Trophoblast cell (in vitro differentiated cells and primary cell): ENCODE data around the gene MED12L.

Experiments
- DNase-seq, 2 donors: peaks; one replicate each; pipeline ENCODE4 v3.0.0-alpha.2; 2016
- H2AFZ ChIP-seq: 2 replicates; pipeline ENCODE4 v1.6.1; 2013; ENCODE audit warnings: low read length, moderate library complexity, mild to moderate bottlenecking; ENCODE audit not compliant: insufficient read depth, poor library complexity
- H2AK5ac ChIP-seq: 2 replicates; pipeline ENCODE4 v1.6.1; 2013; ENCODE audit warnings: mild to moderate bottlenecking, low read length
- H2BK120ac ChIP-seq: 2 replicates; pipeline ENCODE4 v1.6.1; 2013; ENCODE audit warnings: low read length, mild to moderate bottlenecking, moderate library complexity; ENCODE audit not compliant: insufficient read depth, poor library complexity
- H2BK12ac ChIP-seq: 2 replicates; pipeline ENCODE4 v1.6.1; 2013; ENCODE audit warnings: mild to moderate bottlenecking, low read length, moderate library complexity
- H2BK5ac ChIP-seq: 2 replicates; pipeline ENCODE4 v1.6.1; 2013; ENCODE audit warnings: low read length, low read depth, moderate library complexity, mild to moderate bottlenecking; ENCODE audit not compliant: poor library complexity
- H3K14ac ChIP-seq: 2 replicates; pipeline ENCODE4 v1.6.1; 2013; ENCODE audit warnings: mild to moderate bottlenecking, low read length
- H3K18ac ChIP-seq: 2 replicates; pipeline ENCODE4 v1.6.1; 2013; ENCODE audit warnings: mild to moderate bottlenecking, low read length
- H3K23ac ChIP-seq: 2 replicates; pipeline ENCODE4 v1.6.1; 2013; ENCODE audit warnings: low read length
- H3K27ac ChIP-seq: 2 replicates; pipeline ENCODE4 v1.5.1; 2013; ENCODE audit warnings: low read depth, mild to moderate bottlenecking, inconsistent platforms, low read length, moderate library complexity
- H3K27me3 ChIP-seq: 2 replicates; pipeline ENCODE4 v1.6.1; 2013; ENCODE audit warnings: inconsistent platforms, mild to moderate bottlenecking, low read length, moderate library complexity; ENCODE audit not compliant: insufficient read depth
- H3K36me3 ChIP-seq, 2 experiments: 1 replicate in 1 of 2; 2 replicates in 1 of 2; pipeline ENCODE4 v1.6.1; 2013; ENCODE audit warnings: low read length in 2 of 2, mild to moderate bottlenecking in 2 of 2, moderate library complexity in 1 of 2; ENCODE audit not compliant: insufficient read depth in 2 of 2, control insufficient read depth in 1 of 2
- H3K4ac ChIP-seq: 2 replicates; pipeline ENCODE4 v1.6.1; 2013; ENCODE audit warnings: low read depth, mild to moderate bottlenecking, low read length, moderate library complexity
- H3K4me1 ChIP-seq, 2 experiments: 1 replicate in 1 of 2; 2 replicates in 1 of 2; pipeline ENCODE4 v1.6.1; 2013; ENCODE audit warnings: low read length in 2 of 2, mild to moderate bottlenecking in 2 of 2, moderate library complexity in 1 of 2; ENCODE audit not compliant: insufficient read depth in 2 of 2, control insufficient read depth in 1 of 2
- H3K4me2 ChIP-seq: 2 replicates; pipeline ENCODE4 v1.6.1; 2013; ENCODE audit warnings: inconsistent platforms, mild to moderate bottlenecking, low read length, moderate library complexity
- H3K4me3 ChIP-seq: 2 replicates; pipeline ENCODE4 v1.5.1; 2013; ENCODE audit warnings: mild to moderate bottlenecking, low read depth, low read length, inconsistent platforms
- H3K79me1 ChIP-seq: one replicate; pipeline ENCODE4 v1.6.1; 2013; ENCODE audit warnings: low read length
- H3K79me2 ChIP-seq: 2 replicates; pipeline ENCODE4 v1.6.1; 2013; ENCODE audit warnings: low read length, mild to moderate bottlenecking; ENCODE audit not compliant: control insufficient read depth, insufficient read depth, poor library complexity
- H3K9ac ChIP-seq: 2 replicates; pipeline ENCODE4 v1.6.1; 2013; ENCODE audit warnings: mild to moderate bottlenecking, low read length
- H3K9me3 ChIP-seq: 2 replicates; pipeline ENCODE4 v1.6.1; 2013; ENCODE audit warnings: low read depth, mild to moderate bottlenecking, control low read depth, inconsistent platforms, low read length; ENCODE audit not compliant: insufficient read depth
- H4K12ac ChIP-seq: 2 replicates; pipeline ENCODE4 v1.6.1; 2013; ENCODE audit warnings: low read depth, mild to moderate bottlenecking, low read length, moderate library complexity
- H4K8ac ChIP-seq: 2 replicates; pipeline ENCODE4 v1.6.1; 2013; ENCODE audit warnings: low read depth, mild to moderate bottlenecking, low read length, moderate library complexity
- H4K91ac ChIP-seq: one replicate; pipeline ENCODE4 v1.6.1; 2013; ENCODE audit warnings: low read depth, mild to moderate bottlenecking, low read length, moderate library complexity
- WGBS: extraction: QIAGEN DNeasy Blood & Tissue Kit; methylation state at CpG from one replicate; pipeline ENCODE4 v1.1.7; 2013; ENCODE audit warnings: missing lambda C conversion rate; ENCODE audit not compliant: insufficient read length, insufficient coverage; ENCODE audit errors: extremely low coverage; 5-methylcytosine and 5-hydroxymethylcytosine counted together

Gene MED12L

DNA sequence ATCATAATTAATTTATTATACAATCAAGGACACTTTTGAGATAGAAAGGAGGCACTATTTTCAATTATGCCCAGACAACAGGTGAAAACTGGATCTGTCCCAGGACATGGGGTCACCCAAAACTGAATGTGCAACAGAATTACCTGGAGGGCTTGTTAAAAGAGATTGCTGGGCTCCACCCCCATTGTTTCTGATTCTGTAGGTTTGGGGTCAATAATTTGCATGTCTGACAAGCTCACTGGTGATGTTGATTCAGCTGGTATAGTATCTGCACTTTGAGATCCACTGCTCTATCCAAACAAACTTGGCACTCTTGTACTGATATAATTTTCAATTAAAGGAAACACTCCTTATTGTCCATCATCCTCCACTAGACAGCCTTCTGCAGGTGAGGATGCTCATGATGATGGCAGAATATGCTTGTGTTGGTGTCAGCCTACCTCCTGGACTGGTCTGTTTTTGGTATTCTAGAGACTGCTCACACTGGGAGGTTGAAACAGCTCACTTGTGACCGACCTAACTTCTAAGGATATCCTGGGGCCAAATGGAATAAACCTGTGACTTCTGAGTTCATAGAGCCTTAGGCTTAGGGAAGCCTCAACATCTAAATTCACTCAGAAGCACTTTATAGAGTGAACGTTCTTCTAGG is 190.7 kb downstream of the MED12L start:
- H3K23ac ChIP-seq: no peak overlapping the region
- no peak overlapping the region for H2AFZ ChIP-seq
- H4K91ac ChIP-seq: no peak overlapping the region
- H3K79me1 ChIP-seq: no peaks in the 10 kb centered on the region
- no peak overlapping the region for H3K9ac ChIP-seq
- peaks cover 2 to 4% of the 10 kb centered on the region in 2 experiments for H3K36me3 ChIP-seq
- H3K27ac ChIP-seq: no peak overlapping the region
- no peak overlapping the region for H3K4ac ChIP-seq
- no peaks in the 10 kb centered on the region for H3K9me3 ChIP-seq
- no CpG with 5 or more reads among the region's 2 CpGs for WGBS
- no peak overlapping the region for H2BK5ac ChIP-seq
- H4K12ac ChIP-seq: no peak overlapping the region
- H3K27me3 ChIP-seq: no peaks in the 10 kb centered on the region
- H2BK120ac ChIP-seq: no peak overlapping the region
- H3K4me3 ChIP-seq: no peak overlapping the region
- H3K4me2 ChIP-seq: no peak overlapping the region
- no peak overlapping the region for H2AK5ac ChIP-seq
- no peak overlapping the region for H3K18ac ChIP-seq
- no peak overlapping the region for H3K14ac ChIP-seq
- no peaks in the 10 kb centered on the region for H3K79me2 ChIP-seq
- H2BK12ac ChIP-seq: no peak overlapping the region
- DNase-seq: no peak
- H4K8ac ChIP-seq: no peak overlapping the region
- no peaks in the 10 kb centered on the region for H3K4me1 ChIP-seq

- H3K27ac ChIP-seq: no peak overlapping the region
- H3K9ac ChIP-seq: no peak overlapping the region
- H3K79me1 ChIP-seq: no peaks in the 10 kb centered on the region
- H3K4me2 ChIP-seq: no peak overlapping the region
- no peak overlapping the region for H3K18ac ChIP-seq
- no peak overlapping the region for H4K91ac ChIP-seq
- H3K9me3 ChIP-seq: no peaks in the 10 kb centered on the region
- H2BK120ac ChIP-seq: no peak overlapping the region
- no peak overlapping the region for H3K4me3 ChIP-seq
- no peak overlapping the region for H2AK5ac ChIP-seq
- H2BK5ac ChIP-seq: no peak overlapping the region
- H3K79me2 ChIP-seq: no peaks in the 10 kb centered on the region
- H2AFZ ChIP-seq: no peak overlapping the region
- no peak overlapping the region for H3K14ac ChIP-seq
- no peak overlapping the region for H2BK12ac ChIP-seq
- H3K27me3 ChIP-seq: no peaks in the 10 kb centered on the region
- H3K23ac ChIP-seq: no peak overlapping the region
- DNase-seq: no peak
- H3K4ac ChIP-seq: no peak overlapping the region
- H4K8ac ChIP-seq: no peak overlapping the region
- no CpG with 5 or more reads among the region's 6 CpGs for WGBS
- no peaks in the 10 kb centered on the region for H3K4me1 ChIP-seq
- peaks cover 2 to 4% of the 10 kb centered on the region in 2 experiments for H3K36me3 ChIP-seq
- H4K12ac ChIP-seq: no peak overlapping the region
Observed at GRCh38 chr3:151276687-151277042, 191.2 kb downstream of the MED12L start.

DNA sequence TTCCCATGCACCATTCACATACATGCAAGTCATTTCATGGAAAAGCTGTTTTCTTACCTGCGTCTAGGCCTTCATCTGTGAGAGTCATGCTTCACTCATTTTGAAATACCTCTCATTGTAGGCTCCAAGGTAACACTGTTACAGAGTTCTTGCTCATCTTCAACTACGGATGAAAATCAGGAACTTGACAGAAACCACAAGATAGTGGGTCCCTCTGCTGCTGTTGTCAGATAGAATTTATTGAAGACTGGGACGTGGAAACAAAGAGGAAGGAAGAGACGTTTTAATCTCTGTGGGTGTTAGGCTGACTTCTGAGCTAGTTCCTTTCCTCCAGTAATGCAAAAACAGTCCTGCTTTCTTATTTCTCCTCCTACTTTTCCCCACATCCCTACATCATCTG is 192.8 kb downstream of the MED12L start, which contains the start of gene P2RY14:
Gene P2RY14 (minus strand): TSS at position 313 of the 400 bp plus-strand sequence. CDS start 64,226 bp downstream, outside the sequence.
- no peak within 1 kb of the TSS for H2BK12ac ChIP-seq
- H3K9ac ChIP-seq: no peak within 1 kb of the TSS
- no peak within 1 kb of the TSS for H2BK5ac ChIP-seq

GRCh38 chr3:151281671-151282324 is 196.3 kb downstream of the MED12L start:
- Histone ChIP-seq H3K23ac (no peak overlapping the region), H3K9me3 (no peaks in the 10 kb centered on the region), H3K14ac (no peak overlapping the region), H3K27me3 (no peaks in the 10 kb centered on the region), H3K4me3 (no peak overlapping the region), H4K91ac (no peak overlapping the region), H3K4me1 (no peaks in the 10 kb centered on the region), H2AFZ (no peak overlapping the region), H2AK5ac (no peak overlapping the region), H3K4ac (no peak overlapping the region), H2BK5ac (no peak overlapping the region), H2BK12ac (no peak overlapping the region), H3K27ac (no peak overlapping the region), H3K36me3 (peaks cover 2 to 4% of the 10 kb centered on the region in 2 experiments), H3K9ac (no peak overlapping the region), H3K79me2 (no peaks in the 10 kb centered on the region), H3K79me1 (no peaks in the 10 kb centered on the region), H4K8ac (no peak overlapping the region), H4K12ac (no peak overlapping the region), H2BK120ac (no peak overlapping the region), H3K18ac (no peak overlapping the region), H3K4me2 (no peak overlapping the region)
- DNase-seq: no peak
- no CpG with 5 or more reads among the region's 9 CpGs for WGBS

More for the DNA sequence above, 192.8 kb downstream of the MED12L start, which contains the start of gene P2RY14:
- H3K4me2 ChIP-seq: no peak within 1 kb of the TSS
- no peak within 1 kb of the TSS for H3K23ac ChIP-seq
- no peaks in the 10 kb centered on the region for H3K27me3 ChIP-seq
- no peak within 1 kb of the TSS for H3K14ac ChIP-seq
- H3K27ac ChIP-seq: no peak within 1 kb of the TSS
- H3K79me1 ChIP-seq: no peaks in the 10 kb centered on the region
- DNase-seq: no peak
- no peak within 1 kb of the TSS for H2AK5ac ChIP-seq
- no peak within 1 kb of the TSS for H3K4me3 ChIP-seq
- no peak within 1 kb of the TSS for H3K18ac ChIP-seq
- no peaks in the 10 kb centered on the region for H3K4me1 ChIP-seq
- H3K79me2 ChIP-seq: no peaks in the 10 kb centered on the region
- no peak within 1 kb of the TSS for H4K12ac ChIP-seq
- no peak within 1 kb of the TSS for H4K91ac ChIP-seq
- H4K8ac ChIP-seq: no peak within 1 kb of the TSS
- no peak within 1 kb of the TSS for H2AFZ ChIP-seq
- no CpG with 5 or more reads among the region's 4 CpGs for WGBS
- H3K36me3 ChIP-seq: peaks cover 2 to 4% of the 10 kb centered on the region in 2 experiments
- H3K4ac ChIP-seq: no peak within 1 kb of the TSS
- no peak within 1 kb of the TSS for H2BK120ac ChIP-seq
- H3K9me3 ChIP-seq: no peaks in the 10 kb centered on the region
